DND-41 (cell line): ENCODE data around the gene C13orf46.

Source experiments
- ATAC-seq: fragments of 200-7000 bp; cut with Tn5 transposase; 3 replicates; pipeline ENCODE4 v1.9.1; 2021; ENCODE audit warnings: low read depth; ENCODE audit not compliant: insufficient read depth
- DNase-seq: peaks from one replicate; pipeline ENCODE4 v3.0.0-alpha.2; 2020
- H2AFZ ChIP-seq: 2 replicates; pipeline ENCODE4 v1.6.0; 2012; ENCODE audit warnings: low read depth, low read length
- H3K27ac ChIP-seq: 2 replicates; pipeline ENCODE4 v1.5.1; 2012; ENCODE audit warnings: low read length, inconsistent platforms
- H3K27me3 ChIP-seq: fragments of 200-600 bp; sonication (generic); 2 replicates; pipeline ENCODE4 v1.6.0; 2012; ENCODE audit warnings: low read length, mild to moderate bottlenecking, inconsistent platforms; ENCODE audit not compliant: insufficient read depth, poor library complexity
- H3K36me3 ChIP-seq: 2 replicates; pipeline ENCODE4 v1.5.1; 2012; ENCODE audit warnings: low read length, inconsistent platforms; ENCODE audit not compliant: insufficient read depth
- H3K4me1 ChIP-seq: 2 replicates; pipeline ENCODE4 v1.5.1; 2012; ENCODE audit warnings: mild to moderate bottlenecking, low read length; ENCODE audit not compliant: insufficient read depth
- H3K4me2 ChIP-seq: 2 replicates; pipeline ENCODE4 v1.6.0; 2012; ENCODE audit warnings: mild to moderate bottlenecking, moderate library complexity, low read length, inconsistent platforms; ENCODE audit not compliant: insufficient read depth
- H3K4me3 ChIP-seq, 2 experiments: fragments of 200-600 bp in 1 of 2; shearing (Covaris generic) in 1 of 2; 2 replicates each; pipeline ENCODE4 v1.5.1; 2012 to 2016; ENCODE audit warnings: inconsistent platforms in 2 of 2, low read length in 2 of 2, mild to moderate bottlenecking in 2 of 2, low read depth in 1 of 2, moderate library complexity in 1 of 2
- H3K79me2 ChIP-seq: 2 replicates; pipeline ENCODE4 v1.6.0; 2012; ENCODE audit warnings: low read length, inconsistent platforms; ENCODE audit not compliant: insufficient read depth
- H3K9ac ChIP-seq: 2 replicates; pipeline ENCODE4 v1.6.0; 2012; ENCODE audit warnings: low read depth, mild to moderate bottlenecking, inconsistent platforms, low read length, moderate library complexity
- H3K9me3 ChIP-seq: 2 replicates; pipeline ENCODE4 v1.5.1; 2012; ENCODE audit warnings: low read length, moderate library complexity, mild to moderate bottlenecking, inconsistent platforms; ENCODE audit not compliant: insufficient read depth, severe bottlenecking
- H4K20me1 ChIP-seq: 2 replicates; pipeline ENCODE4 v1.6.0; 2012; ENCODE audit warnings: low read length; ENCODE audit not compliant: insufficient read depth
- EZH2 ChIP-seq: IDR thresholded peaks from 3 replicates; pipeline ENCODE4 v1.6.1; 2012; ENCODE audit warnings: borderline replicate concordance, low read depth, mild to moderate bottlenecking, moderate library complexity, low read length, inconsistent platforms; ENCODE audit not compliant: severe bottlenecking
- TF ChIP-seq, protein P1 (sequence below): IDR thresholded peaks from 2 replicates; pipeline ENCODE4 v1.5.1; 2012; ENCODE audit warnings: borderline replicate concordance, low read length, moderate library complexity, mild to moderate bottlenecking; ENCODE audit not compliant: poor library complexity, severe bottlenecking; ENCODE audit errors: extremely low read depth

Gene C13orf46

DNA sequence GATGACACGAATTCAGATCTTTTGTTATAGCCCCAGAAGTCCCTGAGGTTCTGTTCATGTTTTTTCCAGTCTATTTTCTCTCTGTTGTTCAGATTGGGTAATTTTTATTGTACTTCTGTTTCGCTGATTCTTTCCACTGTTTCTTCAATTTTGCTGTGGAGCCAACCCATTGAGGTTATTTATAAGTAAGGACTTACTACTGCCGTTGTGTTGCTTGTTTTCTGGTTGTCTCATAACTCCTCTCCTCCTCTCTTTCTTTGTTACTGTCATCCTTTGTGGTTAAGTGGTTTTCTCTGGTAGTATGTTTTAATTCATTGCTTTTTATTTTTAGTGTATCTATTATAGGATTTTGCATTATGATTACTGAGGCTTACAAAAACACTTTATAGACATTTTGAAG is 61.3 kb downstream of the C13orf46 start:
- peaks cover 35% of the 10 kb centered on the region for H3K27me3 ChIP-seq
- H3K79me2 ChIP-seq: no peaks in the 10 kb centered on the region
- no peaks in the 10 kb centered on the region for H3K36me3 ChIP-seq
- no peaks in the 10 kb centered on the region for H4K20me1 ChIP-seq
- no peak overlapping the region for H3K4me3 ChIP-seq
- no peak overlapping the region for H3K27ac ChIP-seq
- H3K9ac ChIP-seq: no peak overlapping the region
- ATAC-seq (no peak), DNase-seq (no peak)
- TF ChIP-seq, protein P1, sequence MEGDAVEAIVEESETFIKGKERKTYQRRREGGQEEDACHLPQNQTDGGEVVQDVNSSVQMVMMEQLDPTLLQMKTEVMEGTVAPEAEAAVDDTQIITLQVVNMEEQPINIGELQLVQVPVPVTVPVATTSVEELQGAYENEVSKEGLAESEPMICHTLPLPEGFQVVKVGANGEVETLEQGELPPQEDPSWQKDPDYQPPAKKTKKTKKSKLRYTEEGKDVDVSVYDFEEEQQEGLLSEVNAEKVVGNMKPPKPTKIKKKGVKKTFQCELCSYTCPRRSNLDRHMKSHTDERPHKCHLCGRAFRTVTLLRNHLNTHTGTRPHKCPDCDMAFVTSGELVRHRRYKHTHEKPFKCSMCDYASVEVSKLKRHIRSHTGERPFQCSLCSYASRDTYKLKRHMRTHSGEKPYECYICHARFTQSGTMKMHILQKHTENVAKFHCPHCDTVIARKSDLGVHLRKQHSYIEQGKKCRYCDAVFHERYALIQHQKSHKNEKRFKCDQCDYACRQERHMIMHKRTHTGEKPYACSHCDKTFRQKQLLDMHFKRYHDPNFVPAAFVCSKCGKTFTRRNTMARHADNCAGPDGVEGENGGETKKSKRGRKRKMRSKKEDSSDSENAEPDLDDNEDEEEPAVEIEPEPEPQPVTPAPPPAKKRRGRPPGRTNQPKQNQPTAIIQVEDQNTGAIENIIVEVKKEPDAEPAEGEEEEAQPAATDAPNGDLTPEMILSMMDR: no peak
- TF ChIP-seq EZH2: no peak
- no peak overlapping the region for H3K4me2 ChIP-seq
- no peaks in the 10 kb centered on the region for H3K9me3 ChIP-seq
- H2AFZ ChIP-seq: no peak overlapping the region
- no peaks in the 10 kb centered on the region for H3K4me1 ChIP-seq

DNA sequence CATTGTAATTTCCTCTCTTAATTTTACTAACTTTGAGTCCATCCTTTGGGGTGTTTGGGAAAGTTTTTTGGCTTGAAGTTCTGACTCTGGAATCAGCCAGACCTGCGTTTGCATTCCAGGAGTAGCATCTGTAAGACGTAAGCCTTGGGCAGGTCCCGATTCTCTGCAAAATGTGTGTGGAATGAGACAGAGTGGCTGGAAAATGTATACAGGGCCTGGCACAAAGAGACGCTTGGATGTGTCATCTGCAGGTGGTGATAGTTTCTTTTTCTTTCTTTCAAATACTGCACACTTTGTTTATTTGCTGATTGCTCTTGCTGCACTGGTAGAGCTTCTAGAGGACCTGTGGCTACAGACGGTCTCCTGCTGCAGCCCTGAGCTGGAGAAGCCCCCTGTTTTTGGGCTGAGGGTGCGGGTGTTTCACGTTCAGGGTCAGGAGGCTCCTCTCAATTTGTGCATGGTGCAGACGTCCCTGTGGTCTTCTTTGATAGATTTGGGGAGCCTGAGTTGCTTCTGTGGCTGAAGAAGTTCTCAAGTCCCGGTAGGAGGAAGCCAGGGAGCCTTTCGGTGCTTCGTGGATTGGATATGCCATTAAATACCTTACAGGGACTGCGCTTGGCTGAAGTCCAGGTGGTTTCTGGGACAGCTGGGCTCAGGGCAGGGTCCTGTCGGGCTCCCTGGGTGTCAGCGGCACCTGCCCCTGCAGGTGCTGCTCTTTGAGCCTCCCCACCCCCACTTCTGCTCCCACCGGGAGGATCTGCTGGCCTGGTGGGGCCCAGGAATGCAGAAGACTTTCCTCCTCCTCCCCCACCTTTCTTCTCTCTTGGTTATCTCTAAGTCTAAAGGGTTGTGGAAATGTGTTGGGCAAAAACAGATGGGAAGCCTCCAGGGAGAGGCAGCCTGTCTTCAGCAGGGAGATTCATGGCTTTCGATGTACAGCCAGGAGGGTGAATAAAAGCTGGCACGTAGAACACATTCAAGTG is 66.0 kb downstream of the C13orf46 start:
- H3K9ac ChIP-seq: no peak overlapping the region
- DNase-seq: no peak
- H3K79me2 ChIP-seq: no peaks in the 10 kb centered on the region
- no peak for TF ChIP-seq EZH2
- TF ChIP-seq, protein P1: no peak
- H3K4me1 ChIP-seq: no peaks in the 10 kb centered on the region
- H3K27me3 ChIP-seq: peaks cover 41% of the 10 kb centered on the region
- H3K4me2 ChIP-seq: no peak overlapping the region
- no peaks in the 10 kb centered on the region for H3K9me3 ChIP-seq
- ATAC-seq: no peak
- H3K27ac ChIP-seq: no peak overlapping the region
- no peaks in the 10 kb centered on the region for H3K36me3 ChIP-seq
- H4K20me1 ChIP-seq: no peaks in the 10 kb centered on the region
- H3K4me3 ChIP-seq: no peak overlapping the region
- H2AFZ ChIP-seq: no peak overlapping the region

DNA sequence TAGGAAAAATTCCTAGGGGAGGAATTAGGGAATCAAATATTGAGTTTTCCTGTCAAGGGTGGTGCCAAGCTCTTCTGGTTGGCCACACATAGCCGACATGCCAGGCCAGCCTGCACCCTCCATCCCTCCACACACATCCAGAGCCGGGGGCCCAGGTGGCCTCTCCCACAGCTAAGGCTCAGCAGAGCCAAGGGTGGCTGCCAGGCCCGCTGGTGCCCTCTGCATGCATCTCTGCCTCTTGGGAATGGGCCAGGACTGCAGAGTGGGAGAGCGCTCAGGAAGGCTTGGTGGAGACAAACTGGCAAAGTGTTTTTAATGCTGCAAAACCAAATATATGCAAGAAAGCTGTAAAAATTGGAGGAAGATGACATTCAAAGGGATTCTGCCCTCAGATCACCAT is 67.3 kb downstream of the C13orf46 start:
- Histone ChIP-seq H3K4me1 (no peaks in the 10 kb centered on the region), H3K79me2 (no peaks in the 10 kb centered on the region), H3K9me3 (no peaks in the 10 kb centered on the region), H3K27me3 (peaks cover 30% of the 10 kb centered on the region), H2AFZ (no peak overlapping the region), H3K9ac (no peak overlapping the region), H4K20me1 (no peaks in the 10 kb centered on the region), H3K36me3 (no peaks in the 10 kb centered on the region), H3K4me2 (no peak overlapping the region), H3K27ac (no peak overlapping the region), H3K4me3 (no peak overlapping the region)
- TF ChIP-seq, protein P1: no peak
- TF ChIP-seq EZH2: no peak
- ATAC-seq (no peak), DNase-seq (no peak)
